Neuronal stem cell (in vitro differentiated cells): Measurements from ENCODE around the gene DLG5.

Experiments
- DNase-seq: peaks from one replicate; pipeline ENCODE4 v3.0.0-alpha.2; 2013; ENCODE audit warnings: low spot score
- H2AFZ ChIP-seq: one replicate; pipeline ENCODE4 v1.6.1; 2013; ENCODE audit warnings: mild to moderate bottlenecking, low read length, inconsistent platforms
- H2AK5ac ChIP-seq: 2 replicates; pipeline ENCODE4 v1.6.1; 2013; ENCODE audit warnings: low read depth, mild to moderate bottlenecking, inconsistent platforms, low read length, moderate library complexity, mixed read lengths
- H2BK120ac ChIP-seq: 2 replicates; pipeline ENCODE4 v1.6.1; 2013; ENCODE audit warnings: low read depth, mild to moderate bottlenecking, inconsistent platforms, low read length, moderate library complexity, mixed read lengths
- H2BK12ac ChIP-seq: one replicate; pipeline ENCODE4 v1.6.1; 2013; ENCODE audit warnings: low read length, inconsistent platforms
- H2BK15ac ChIP-seq: 2 replicates; pipeline ENCODE4 v1.6.1; 2013; ENCODE audit warnings: mild to moderate bottlenecking, low read length, inconsistent platforms, mixed read lengths
- H2BK5ac ChIP-seq: one replicate; pipeline ENCODE4 v1.6.1; 2013; ENCODE audit warnings: inconsistent platforms, mild to moderate bottlenecking, low read length, moderate library complexity
- H3K14ac ChIP-seq: one replicate; pipeline ENCODE4 v1.6.1; 2013; ENCODE audit warnings: low read length, inconsistent platforms
- H3K18ac ChIP-seq: 2 replicates; pipeline ENCODE4 v1.6.1; 2013; ENCODE audit warnings: low read length, inconsistent platforms
- H3K23ac ChIP-seq: 2 replicates; pipeline ENCODE4 v1.6.1; 2013; ENCODE audit warnings: low read depth, mild to moderate bottlenecking, mixed read lengths, low read length, inconsistent platforms; ENCODE audit not compliant: poor library complexity
- H3K27ac ChIP-seq: replicated peaks from 3 replicates; pipeline ENCODE4 v1.5.1; 2013; ENCODE audit warnings: low read length, inconsistent platforms
- H3K27me3 ChIP-seq, 3 experiments: 2 replicates each; pipeline ENCODE4 v1.6.1; 2013; ENCODE audit warnings: low read length in 3 of 3, mild to moderate bottlenecking in 2 of 3, inconsistent platforms in 1 of 3, low read depth in 1 of 3, mixed read lengths in 1 of 3, moderate library complexity in 1 of 3; ENCODE audit not compliant: control insufficient read depth in 3 of 3, insufficient read depth in 3 of 3
- H3K36me3 ChIP-seq, 2 donors: replicated peaks in 1 of 2; 2 replicates each; pipeline ENCODE4 v1.6.1; 2013; ENCODE audit warnings: low read length in 2 of 2; ENCODE audit not compliant: control insufficient read depth in 2 of 2, insufficient read depth in 2 of 2
- H3K4ac ChIP-seq: 2 replicates; pipeline ENCODE4 v1.6.1; 2013; ENCODE audit warnings: inconsistent platforms, mild to moderate bottlenecking, low read length, moderate library complexity
- H3K4me1 ChIP-seq, 2 donors: 1 replicate in 1 of 2; 2 replicates in 1 of 2; pipeline ENCODE4 v1.6.1; 2013; ENCODE audit warnings: low read length in 2 of 2, low read depth in 1 of 2; ENCODE audit not compliant: control insufficient read depth in 2 of 2, insufficient read depth in 1 of 2
- H3K4me2 ChIP-seq: one replicate; pipeline ENCODE4 v1.6.1; 2013; ENCODE audit warnings: mild to moderate bottlenecking, low read length, inconsistent platforms; ENCODE audit not compliant: insufficient read depth, poor library complexity, severe bottlenecking
- H3K4me3 ChIP-seq, 2 donors: 2 replicates each; pipeline ENCODE4 v1.5.1; 2013; ENCODE audit warnings: low read length in 2 of 2, mild to moderate bottlenecking in 2 of 2, inconsistent platforms in 1 of 2, moderate library complexity in 1 of 2
- H3K79me1 ChIP-seq: one replicate; pipeline ENCODE4 v1.6.1; 2013; ENCODE audit warnings: low read depth, mild to moderate bottlenecking, inconsistent platforms, low read length, moderate library complexity
- H3K9ac ChIP-seq: one replicate; pipeline ENCODE4 v1.6.1; 2013; ENCODE audit warnings: mild to moderate bottlenecking, low read depth, low read length, inconsistent platforms; ENCODE audit not compliant: poor library complexity
- H3K9me3 ChIP-seq, 2 donors: replicated peaks in 1 of 2; 2 replicates each; pipeline versions ENCODE3 to v1.6.1; 2013; ENCODE audit warnings: low read length in 2 of 2, mild to moderate bottlenecking in 2 of 2, inconsistent platforms in 1 of 2, low read depth in 1 of 2, mixed read lengths in 1 of 2, moderate library complexity in 1 of 2; ENCODE audit not compliant: control insufficient read depth in 2 of 2, insufficient read depth in 1 of 2
- H4K8ac ChIP-seq: one replicate; pipeline ENCODE4 v1.6.1; 2013; ENCODE audit warnings: low read depth, mild to moderate bottlenecking, inconsistent platforms, low read length, moderate library complexity
- H4K91ac ChIP-seq: one replicate; pipeline ENCODE4 v1.6.1; 2013; ENCODE audit warnings: low read length, low read depth, mild to moderate bottlenecking, inconsistent platforms; ENCODE audit not compliant: poor library complexity
- WGBS, 2 donors: extraction: QIAGEN DNeasy Blood & Tissue Kit; methylation state at CpG; one replicate each; pipeline ENCODE4 v1.1.7; 2013; ENCODE audit warnings: missing lambda C conversion rate in 2 of 2, mixed read lengths in 1 of 2; ENCODE audit not compliant: insufficient read length in 2 of 2, insufficient replicate concordance in 1 of 2; ENCODE audit errors: extremely low coverage in 2 of 2; 5-methylcytosine and 5-hydroxymethylcytosine counted together

DLG5 gene

GRCh38 chr10:77837248-77837924 lies 89.2 kb downstream of the DLG5 start:
- H3K36me3 ChIP-seq = peaks cover 32 to 94% of the 10 kb centered on the region in 2 donors
- no CpG with 5 or more reads among the region's 10 CpGs for WGBS, 2 donors

GRCh38 chr10:77836299-77836820 lies 90.2 kb downstream of the DLG5 start:
- Histone ChIP-seq H3K4ac (no peak overlapping the region), H2BK15ac (no peak overlapping the region), H3K4me3 (no peak overlapping the region), H4K91ac (no peak overlapping the region), H3K27me3 (no peaks in the 10 kb centered on the region), H3K14ac (no peak overlapping the region), H2AFZ (no peak overlapping the region), H3K9me3 (no peaks in the 10 kb centered on the region), H3K79me1 (no peaks in the 10 kb centered on the region), H3K36me3 (peaks cover 31 to 94% of the 10 kb centered on the region in 2 donors), H4K8ac (no peak overlapping the region), H3K4me1 (peaks cover 14 to 15% of the 10 kb centered on the region in 2 donors), H2AK5ac (no peak overlapping the region), H3K23ac (no peak overlapping the region), H3K27ac (no peak overlapping the region), H3K9ac (no peak overlapping the region), H2BK12ac (no peak overlapping the region), H2BK120ac (no peak overlapping the region), H3K18ac (no peak overlapping the region), H3K4me2 (no peak overlapping the region), H2BK5ac (no peak overlapping the region)
- WGBS, 2 donors = no CpG with 5 or more reads among the region's 11 CpGs
- no peak for DNase-seq

More at GRCh38 chr10:77837248-77837924, 89.2 kb downstream of the DLG5 start:
- peak; percentile 67 for DNase-seq
- Histone ChIP-seq H3K27ac (peak overlapping the region; percentile 16), H3K9me3 (no peaks in the 10 kb centered on the region), H3K4me1 (peaks cover 14 to 15% of the 10 kb centered on the region in 2 donors), H2BK12ac (peak overlapping the region; percentile 91), H2AFZ (no peak overlapping the region), H3K4me3 (no peak overlapping the region), H2BK5ac (peak overlapping the region; percentile 93), H4K91ac (no peak overlapping the region), H2BK120ac (peak overlapping the region; percentile 45), H2BK15ac (no peak overlapping the region), H3K4ac (no peak overlapping the region), H3K14ac (no peak overlapping the region), H3K23ac (no peak overlapping the region), H3K9ac (no peak overlapping the region), H2AK5ac (peak overlapping the region; percentile 91), H4K8ac (no peak overlapping the region), H3K4me2 (no peak overlapping the region), H3K79me1 (no peaks in the 10 kb centered on the region), H3K18ac (peak overlapping the region; percentile 91), H3K27me3 (no peaks in the 10 kb centered on the region)

GRCh38 chr10:77835669-77836086 lies 90.9 kb downstream of the DLG5 start:
- no CpG with 5 or more reads among the region's 14 CpGs for WGBS, 2 donors
- Histone ChIP-seq H3K36me3 (peaks cover 29 to 93% of the 10 kb centered on the region in 2 donors), H3K27ac (no peak overlapping the region)

GRCh38 chr10:77834943-77835668 lies 91.4 kb downstream of the DLG5 start:
- H3K4me3 ChIP-seq = no peak overlapping the region
- H2BK15ac ChIP-seq = no peak overlapping the region
- H3K18ac ChIP-seq = no peak overlapping the region
- peak overlapping the region; percentile 48 for H3K23ac ChIP-seq
- H2BK12ac ChIP-seq = no peak overlapping the region
- H2AK5ac ChIP-seq = no peak overlapping the region
- H2BK120ac ChIP-seq = no peak overlapping the region
- WGBS, 2 donors = no CpG with 5 or more reads among the region's 13 CpGs
- peaks cover 34 to 93% of the 10 kb centered on the region in 2 donors for H3K36me3 ChIP-seq
- no peak overlapping the region for H3K14ac ChIP-seq
- no peak overlapping the region for H4K91ac ChIP-seq
- peaks cover 14 to 15% of the 10 kb centered on the region in 2 donors for H3K4me1 ChIP-seq
- H3K79me1 ChIP-seq = no peaks in the 10 kb centered on the region
- no peak overlapping the region for H4K8ac ChIP-seq
- no peak overlapping the region for H3K4ac ChIP-seq
- H3K9ac ChIP-seq = no peak overlapping the region
- H3K27ac ChIP-seq = no peak overlapping the region
- no peak for DNase-seq
- no peak overlapping the region for H2BK5ac ChIP-seq
- no peak overlapping the region for H3K4me2 ChIP-seq
- H3K27me3 ChIP-seq = no peaks in the 10 kb centered on the region
- H2AFZ ChIP-seq = no peak overlapping the region
- H3K9me3 ChIP-seq = no peaks in the 10 kb centered on the region

More at GRCh38 chr10:77835669-77836086, 90.9 kb downstream of the DLG5 start:
- H2BK120ac ChIP-seq = no peak overlapping the region
- no peaks in the 10 kb centered on the region for H3K9me3 ChIP-seq
- no peak overlapping the region for H3K4ac ChIP-seq
- no peak overlapping the region for H2BK5ac ChIP-seq
- no peaks in the 10 kb centered on the region for H3K79me1 ChIP-seq
- peaks cover 14 to 15% of the 10 kb centered on the region in 2 donors for H3K4me1 ChIP-seq
- H3K18ac ChIP-seq = no peak overlapping the region
- no peak for DNase-seq
- H3K14ac ChIP-seq = no peak overlapping the region
- no peak overlapping the region for H3K4me3 ChIP-seq
- H3K4me2 ChIP-seq = no peak overlapping the region
- peak overlapping the region; percentile 49 for H3K23ac ChIP-seq
- H4K91ac ChIP-seq = no peak overlapping the region
- H2BK12ac ChIP-seq = no peak overlapping the region
- H3K27me3 ChIP-seq = no peaks in the 10 kb centered on the region
- H3K9ac ChIP-seq = no peak overlapping the region
- H4K8ac ChIP-seq = no peak overlapping the region
- H2AK5ac ChIP-seq = no peak overlapping the region
- no peak overlapping the region for H2BK15ac ChIP-seq
- H2AFZ ChIP-seq = no peak overlapping the region
